ENCODE data around the gene ATP8B3. TPM values are rescaled to one million over a fixed set of nuclear protein-coding genes. Genes with fewer than 3 reads are reported as not detected.

ATP8B3 gene
- total RNA-seq, 4 donors from 2014 or later = 1.3 to 2.0 (median 1.6) TPM; not detected in 1

- 67 to 75% methylated on average over 14 to 16 of the region's 18 CpGs for WGBS, 2 donors
- H3K4me3 ChIP-seq (replicated peaks in 1 of 3) = no peak overlapping the region
- intact Hi-C loops (cut with DNase I) = no loop called here
- TF ChIP-seq, protein P1, sequence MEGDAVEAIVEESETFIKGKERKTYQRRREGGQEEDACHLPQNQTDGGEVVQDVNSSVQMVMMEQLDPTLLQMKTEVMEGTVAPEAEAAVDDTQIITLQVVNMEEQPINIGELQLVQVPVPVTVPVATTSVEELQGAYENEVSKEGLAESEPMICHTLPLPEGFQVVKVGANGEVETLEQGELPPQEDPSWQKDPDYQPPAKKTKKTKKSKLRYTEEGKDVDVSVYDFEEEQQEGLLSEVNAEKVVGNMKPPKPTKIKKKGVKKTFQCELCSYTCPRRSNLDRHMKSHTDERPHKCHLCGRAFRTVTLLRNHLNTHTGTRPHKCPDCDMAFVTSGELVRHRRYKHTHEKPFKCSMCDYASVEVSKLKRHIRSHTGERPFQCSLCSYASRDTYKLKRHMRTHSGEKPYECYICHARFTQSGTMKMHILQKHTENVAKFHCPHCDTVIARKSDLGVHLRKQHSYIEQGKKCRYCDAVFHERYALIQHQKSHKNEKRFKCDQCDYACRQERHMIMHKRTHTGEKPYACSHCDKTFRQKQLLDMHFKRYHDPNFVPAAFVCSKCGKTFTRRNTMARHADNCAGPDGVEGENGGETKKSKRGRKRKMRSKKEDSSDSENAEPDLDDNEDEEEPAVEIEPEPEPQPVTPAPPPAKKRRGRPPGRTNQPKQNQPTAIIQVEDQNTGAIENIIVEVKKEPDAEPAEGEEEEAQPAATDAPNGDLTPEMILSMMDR (IDR thresholded peaks at IDR 0.05) = no peak
- no peak for TF ChIP-seq POLR2A (IDR thresholded peaks at IDR 0.05)
- H3K36me3 ChIP-seq = no peaks in the 10 kb centered on the region
- H3K4me1 ChIP-seq = peaks cover 29 to 59% of the 10 kb centered on the region in 2 donors
- no peaks in the 10 kb centered on the region for H3K9me3 ChIP-seq
- H3K27me3 ChIP-seq = no peaks in the 10 kb centered on the region
- H3K27ac ChIP-seq = no peak overlapping the region
- no peak for DNase-seq
These were observed 47.3 kb upstream of the ATP8B3 start for GRCh38 chr19:1859331-1859781.

DNA sequence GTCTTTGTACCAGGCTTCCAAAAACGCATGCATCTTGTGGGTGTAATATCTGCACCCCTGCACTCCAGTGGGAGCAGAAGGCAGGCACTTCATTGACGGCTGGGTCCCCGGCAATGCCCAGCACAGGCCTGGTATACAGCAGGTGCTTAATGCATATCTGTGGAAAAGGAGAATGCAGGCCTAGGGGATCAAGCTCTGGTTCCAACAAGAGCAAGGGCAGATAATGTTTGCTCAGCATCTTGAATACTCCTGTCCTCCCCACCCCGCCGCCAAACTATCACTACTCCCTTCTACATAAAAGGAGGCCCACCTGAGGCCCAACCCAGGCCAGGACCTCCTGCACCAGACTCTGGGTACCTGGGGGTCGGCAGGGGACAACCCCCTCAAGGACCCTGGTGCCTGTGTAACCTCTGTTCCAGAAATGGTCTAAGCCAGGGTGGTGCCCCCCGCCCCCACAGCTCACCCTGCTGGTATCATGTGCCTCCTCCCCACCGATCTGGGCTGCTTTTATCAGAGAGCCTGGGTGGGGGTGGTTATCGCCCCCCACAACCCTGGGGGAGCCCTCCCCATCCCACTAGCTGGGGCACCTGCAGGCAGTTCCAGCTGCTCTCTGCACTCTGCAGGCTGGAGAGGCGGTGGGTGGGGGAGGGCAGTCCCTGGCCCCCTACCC, 46.5 kb upstream of the ATP8B3 start:
- no peaks in the 10 kb centered on the region for H3K9me3 ChIP-seq
- intact Hi-C loops (cut with DNase I) = no loop called here
- 69 to 93% methylated on average over 4 to 8 of the region's 10 CpGs for WGBS, 2 donors
- no peak for DNase-seq
- H3K27me3 ChIP-seq = no peaks in the 10 kb centered on the region
- H3K4me3 ChIP-seq (replicated peaks in 1 of 3) = no peak overlapping the region
- no peaks in the 10 kb centered on the region for H3K36me3 ChIP-seq
- no peak overlapping the region for H3K27ac ChIP-seq
- H3K4me1 ChIP-seq = peaks cover 31 to 65% of the 10 kb centered on the region in 2 donors
- TF ChIP-seq, protein P1 (IDR thresholded peaks at IDR 0.05) = no peak
- TF ChIP-seq POLR2A (IDR thresholded peaks at IDR 0.05) = no peak

DNA sequence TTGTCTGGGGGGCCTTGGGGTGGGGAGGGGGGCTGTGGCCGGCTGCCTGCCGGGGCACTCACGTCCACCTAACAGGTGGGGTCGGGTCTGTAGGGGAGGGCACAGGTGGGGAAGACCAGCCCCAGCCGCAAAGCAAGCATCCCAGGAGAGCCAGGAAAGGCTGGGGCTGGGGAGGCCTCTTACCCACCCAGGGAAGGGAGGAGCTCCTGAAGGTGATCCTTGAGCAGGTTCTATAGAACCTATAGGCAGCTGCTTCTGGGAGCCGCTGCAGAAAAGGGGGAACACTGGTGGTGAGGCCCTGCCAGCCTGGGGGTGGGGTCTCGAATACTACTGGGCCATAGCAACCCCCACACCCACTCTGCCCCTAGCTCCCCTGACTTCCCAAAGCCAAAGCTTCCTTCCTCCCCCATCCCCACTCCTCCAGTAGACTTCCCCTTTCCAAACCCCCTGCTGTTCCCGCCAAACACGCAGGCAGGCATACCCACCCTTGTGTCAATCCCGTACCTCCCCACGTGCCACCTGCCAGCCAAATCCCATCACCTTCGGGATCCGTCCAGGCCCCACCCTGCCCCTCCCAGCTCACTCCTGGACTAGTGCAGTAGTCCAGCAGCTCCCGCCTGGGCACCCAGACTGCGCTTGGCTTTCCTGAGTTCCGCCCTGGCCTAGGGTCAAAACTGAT, 45.7 kb upstream of the ATP8B3 start:
- 63 to 74% methylated on average over 12 to 14 of the region's 16 CpGs for WGBS, 2 donors

GRCh38 chr19:1856698-1857603, 44.9 kb upstream of the ATP8B3 start:
- no peaks in the 10 kb centered on the region for H3K9me3 ChIP-seq
- H3K4me3 ChIP-seq (replicated peaks in 1 of 3) = peak overlapping the region in 1 of 3 donors; percentile 32
- peaks cover 26 to 63% of the 10 kb centered on the region in 2 donors for H3K4me1 ChIP-seq
- TF ChIP-seq, protein P1 (IDR thresholded peaks at IDR 0.05) = no peak
- no peak for TF ChIP-seq POLR2A (IDR thresholded peaks at IDR 0.05)
- H3K27ac ChIP-seq = peak overlapping the region; percentile 78 to 80 (median 78)
- intact Hi-C loops (cut with DNase I) = no loop called here
- H3K27me3 ChIP-seq = no peaks in the 10 kb centered on the region
- H3K36me3 ChIP-seq = no peaks in the 10 kb centered on the region
- 1% methylated on average over 14 of the region's 73 CpGs; no CpG with 5 or more reads in 1 of the 2 donors for WGBS, 2 donors
- peak; percentile 84 to 91 for DNase-seq

More for the DNA sequence above, 45.7 kb upstream of the ATP8B3 start:
- DNase-seq = no peak
- Histone ChIP-seq H3K27me3 (no peaks in the 10 kb centered on the region), H3K4me3 (replicated peaks in 1 of 3) (peak overlapping the region in 1 of 3 donors; percentile 32), H3K4me1 (peaks cover 33 to 69% of the 10 kb centered on the region in 2 donors), H3K9me3 (no peaks in the 10 kb centered on the region), H3K27ac (peak overlapping the region; percentile 77 to 80 (median 78)), H3K36me3 (no peaks in the 10 kb centered on the region)
- no peak for TF ChIP-seq POLR2A (IDR thresholded peaks at IDR 0.05)
- TF ChIP-seq, protein P1 (IDR thresholded peaks at IDR 0.05) = no peak
- intact Hi-C loops (cut with DNase I) = no loop called here
